Retinal pigment epithelial cell (primary cell): ENCODE measurements around the gene PTGER1.

Experiments used
- DNase-seq: peaks from one replicate; pipeline ENCODE4 v3.0.0-alpha.2; 2010; ENCODE audit warnings: low read depth
- H3K4me3 ChIP-seq: 2 replicates; pipeline ENCODE4 v1.5.1; 2011; ENCODE audit warnings: mild to moderate bottlenecking, low read length, control low read depth, moderate library complexity
- TF ChIP-seq, protein P1 (sequence below): conservative IDR thresholded peaks from 2 replicates; pipeline ENCODE4 v1.5.1; 2011; ENCODE audit warnings: low read depth, low read length, control low read depth, inconsistent platforms

Gene PTGER1

DNA sequence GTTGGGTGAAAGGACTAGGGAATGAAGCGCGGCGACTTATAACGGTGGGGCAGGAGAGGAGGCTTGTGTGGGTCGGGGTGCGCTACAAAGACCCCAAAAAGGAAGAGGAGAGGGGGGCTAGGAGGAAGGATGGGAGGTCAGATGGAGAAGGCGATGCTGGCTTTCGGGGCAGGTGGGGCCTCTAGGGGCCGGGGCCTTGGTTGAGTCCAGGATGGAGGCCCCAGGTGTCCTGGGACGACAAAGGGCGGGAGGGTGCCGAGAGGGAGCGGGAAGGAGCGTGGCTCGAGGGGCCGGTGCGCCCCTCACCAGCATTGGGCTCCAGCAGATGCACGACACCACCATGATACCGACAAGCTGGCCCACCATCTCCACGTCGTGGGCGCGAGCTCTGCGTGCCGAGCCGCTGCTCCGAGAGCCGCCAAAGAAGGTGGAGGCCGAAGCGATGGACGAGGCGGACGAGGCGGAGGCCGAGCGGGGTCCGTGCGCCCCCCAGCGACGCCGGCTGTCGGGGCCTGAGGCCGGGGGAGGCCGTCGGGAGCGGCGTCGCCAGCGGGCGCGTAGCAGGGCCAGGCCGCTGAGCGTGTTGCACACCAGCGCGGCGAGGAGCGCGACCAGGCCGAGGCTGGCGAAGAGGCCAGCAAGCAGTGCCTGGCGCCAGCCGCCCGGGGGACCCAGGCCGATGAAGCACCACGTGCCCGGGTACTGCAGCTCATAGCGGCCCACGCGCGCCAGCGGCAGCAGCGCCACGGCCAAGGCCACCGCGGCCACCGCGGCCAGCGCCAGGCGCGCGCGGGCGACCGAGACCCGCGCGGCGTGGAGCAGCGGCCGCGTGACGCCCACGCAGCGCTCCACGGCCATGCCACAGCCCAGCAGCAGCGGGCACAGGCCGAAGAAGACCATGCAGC lies 1.8 kb downstream of the PTGER1 start:
- DNase-seq, result no peak
- TF ChIP-seq, protein P1, sequence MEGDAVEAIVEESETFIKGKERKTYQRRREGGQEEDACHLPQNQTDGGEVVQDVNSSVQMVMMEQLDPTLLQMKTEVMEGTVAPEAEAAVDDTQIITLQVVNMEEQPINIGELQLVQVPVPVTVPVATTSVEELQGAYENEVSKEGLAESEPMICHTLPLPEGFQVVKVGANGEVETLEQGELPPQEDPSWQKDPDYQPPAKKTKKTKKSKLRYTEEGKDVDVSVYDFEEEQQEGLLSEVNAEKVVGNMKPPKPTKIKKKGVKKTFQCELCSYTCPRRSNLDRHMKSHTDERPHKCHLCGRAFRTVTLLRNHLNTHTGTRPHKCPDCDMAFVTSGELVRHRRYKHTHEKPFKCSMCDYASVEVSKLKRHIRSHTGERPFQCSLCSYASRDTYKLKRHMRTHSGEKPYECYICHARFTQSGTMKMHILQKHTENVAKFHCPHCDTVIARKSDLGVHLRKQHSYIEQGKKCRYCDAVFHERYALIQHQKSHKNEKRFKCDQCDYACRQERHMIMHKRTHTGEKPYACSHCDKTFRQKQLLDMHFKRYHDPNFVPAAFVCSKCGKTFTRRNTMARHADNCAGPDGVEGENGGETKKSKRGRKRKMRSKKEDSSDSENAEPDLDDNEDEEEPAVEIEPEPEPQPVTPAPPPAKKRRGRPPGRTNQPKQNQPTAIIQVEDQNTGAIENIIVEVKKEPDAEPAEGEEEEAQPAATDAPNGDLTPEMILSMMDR, result no peak
- no peak overlapping the region for H3K4me3 ChIP-seq

DNA sequence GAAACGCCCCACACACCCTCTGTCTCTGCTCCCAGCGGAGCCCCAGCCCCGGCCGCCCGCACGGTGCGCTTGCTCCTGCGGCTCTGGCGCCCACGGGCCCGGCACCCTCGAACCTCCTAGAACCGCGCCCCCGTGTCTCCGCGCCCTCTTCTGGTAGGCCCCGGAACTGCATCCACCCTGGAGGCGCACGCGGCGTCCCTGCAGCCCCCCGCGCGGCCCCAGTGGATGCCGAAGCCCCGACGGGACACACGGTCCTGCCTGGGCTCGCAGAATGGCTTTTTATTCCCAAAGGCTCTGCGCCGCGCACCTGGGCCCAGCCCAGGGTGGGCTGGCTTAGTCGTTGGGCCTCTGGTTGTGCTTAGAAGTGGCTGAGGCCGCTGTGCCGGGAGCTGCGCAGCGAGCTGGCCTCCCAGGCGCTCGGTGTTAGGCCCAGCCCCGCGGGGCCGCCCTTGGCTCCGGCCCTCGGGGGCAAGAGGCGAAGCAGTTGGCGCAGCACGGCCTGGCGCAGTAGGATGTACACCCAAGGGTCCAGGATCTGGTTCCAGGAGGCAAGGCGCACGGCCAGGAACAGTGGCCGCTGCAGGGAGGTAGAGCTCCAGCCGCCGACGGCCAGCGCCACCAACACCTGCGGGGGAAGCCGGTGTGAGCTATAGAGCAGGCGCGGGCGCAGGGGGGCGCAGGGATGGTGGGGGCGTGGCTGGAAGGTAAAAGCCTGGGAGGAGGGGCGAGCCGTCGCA lies 2.8 kb downstream of the PTGER1 start:
- DNase-seq, result no peak
- H3K4me3 ChIP-seq, result no peak overlapping the region
- TF ChIP-seq, protein P1, result peak; percentile 83

DNA sequence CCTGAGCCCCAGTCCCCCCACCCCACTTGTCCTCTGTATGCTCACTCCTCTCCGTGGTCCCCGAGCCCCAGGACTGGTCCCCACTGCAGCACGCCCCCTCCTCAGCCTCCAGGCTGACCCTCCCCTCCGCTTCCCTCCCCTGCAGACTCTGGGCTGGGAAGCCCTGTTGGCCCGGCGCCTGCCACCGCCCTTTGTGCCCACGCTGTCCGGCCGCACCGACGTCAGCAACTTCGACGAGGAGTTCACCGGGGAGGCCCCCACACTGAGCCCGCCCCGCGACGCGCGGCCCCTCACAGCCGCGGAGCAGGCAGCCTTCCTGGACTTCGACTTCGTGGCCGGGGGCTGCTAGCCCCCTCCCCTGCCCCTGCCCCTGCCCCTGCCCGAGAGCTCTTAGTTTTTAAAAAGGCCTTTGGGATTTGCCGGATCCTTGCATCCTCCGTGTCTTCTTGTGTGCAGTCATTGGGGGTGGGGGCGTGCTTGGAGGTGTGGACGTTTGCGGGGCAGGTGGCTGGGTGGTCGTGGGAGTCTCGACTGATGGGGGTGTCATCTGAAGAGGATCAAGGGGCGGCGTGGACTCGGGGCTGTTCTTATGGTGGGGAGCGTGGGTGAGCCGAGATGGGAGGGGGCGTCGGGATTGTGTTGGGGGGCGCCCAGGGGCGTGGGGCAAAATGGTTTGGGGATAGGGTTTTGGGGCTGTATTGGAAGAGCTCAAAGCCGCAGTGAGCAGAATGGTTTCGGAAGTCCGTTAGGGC lies 3.5 kb downstream of the PTGER1 start:
- H3K4me3 ChIP-seq, result no peak overlapping the region
- no peak for DNase-seq
- TF ChIP-seq, protein P1, result no peak

DNA sequence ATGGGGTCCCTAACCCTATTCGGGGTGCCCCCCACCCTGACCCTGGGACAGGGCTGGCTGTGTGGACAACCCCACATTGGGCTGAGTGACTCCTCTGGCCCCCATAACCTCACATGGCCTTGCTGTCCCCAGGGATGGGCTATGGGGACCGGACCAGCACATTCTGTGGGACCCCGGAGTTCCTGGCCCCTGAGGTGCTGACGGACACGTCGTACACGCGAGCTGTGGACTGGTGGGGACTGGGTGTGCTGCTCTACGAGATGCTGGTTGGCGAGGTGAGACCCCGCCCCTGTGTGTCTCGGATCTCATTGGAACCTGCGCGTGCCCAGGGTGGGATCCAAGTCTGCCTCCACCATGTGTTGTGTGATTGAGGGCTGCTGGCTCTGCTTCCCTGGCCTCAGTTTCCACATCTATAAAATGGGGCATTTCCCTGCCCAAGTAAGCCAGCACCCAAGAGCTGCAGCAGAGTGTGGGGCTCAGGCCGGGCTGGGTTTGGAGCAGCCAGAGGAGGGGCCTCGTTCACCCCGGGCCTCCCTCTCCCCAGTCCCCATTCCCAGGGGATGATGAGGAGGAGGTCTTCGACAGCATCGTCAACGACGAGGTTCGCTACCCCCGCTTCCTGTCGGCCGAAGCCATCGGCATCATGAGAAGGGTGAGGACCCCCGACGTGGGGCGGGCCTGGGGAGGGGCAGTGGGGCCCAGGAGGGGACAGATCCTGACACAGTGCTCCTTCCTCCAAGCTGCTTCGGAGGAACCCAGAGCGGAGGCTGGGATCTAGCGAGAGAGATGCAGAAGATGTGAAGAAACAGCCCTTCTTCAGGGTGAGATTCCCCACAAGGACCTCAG lies 4.9 kb downstream of the PTGER1 start:
- TF ChIP-seq, protein P1, result no peak
- DNase-seq, result no peak
- no peak overlapping the region for H3K4me3 ChIP-seq

DNA sequence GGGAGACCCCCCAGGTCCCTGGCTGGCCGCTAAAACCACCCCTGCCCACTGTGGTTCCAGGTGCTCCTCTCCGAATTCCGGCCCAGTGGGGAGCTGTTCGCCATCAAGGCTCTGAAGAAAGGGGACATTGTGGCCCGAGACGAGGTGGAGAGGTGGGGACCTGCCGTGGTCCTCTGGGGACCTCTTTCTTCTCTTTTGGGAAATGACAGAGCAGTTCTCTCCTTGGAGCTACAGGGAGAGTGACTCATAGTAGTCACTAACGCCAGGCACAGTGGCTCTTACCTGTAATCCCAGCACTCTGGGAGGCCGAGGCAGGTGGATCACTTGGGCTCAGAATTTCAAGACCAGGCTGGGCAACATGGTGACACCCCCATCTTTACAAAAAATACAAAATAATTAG lies 7.3 kb downstream of the PTGER1 start:
- TF ChIP-seq, protein P1, result no peak
- H3K4me3 ChIP-seq, result no peak overlapping the region
- no peak for DNase-seq

DNA sequence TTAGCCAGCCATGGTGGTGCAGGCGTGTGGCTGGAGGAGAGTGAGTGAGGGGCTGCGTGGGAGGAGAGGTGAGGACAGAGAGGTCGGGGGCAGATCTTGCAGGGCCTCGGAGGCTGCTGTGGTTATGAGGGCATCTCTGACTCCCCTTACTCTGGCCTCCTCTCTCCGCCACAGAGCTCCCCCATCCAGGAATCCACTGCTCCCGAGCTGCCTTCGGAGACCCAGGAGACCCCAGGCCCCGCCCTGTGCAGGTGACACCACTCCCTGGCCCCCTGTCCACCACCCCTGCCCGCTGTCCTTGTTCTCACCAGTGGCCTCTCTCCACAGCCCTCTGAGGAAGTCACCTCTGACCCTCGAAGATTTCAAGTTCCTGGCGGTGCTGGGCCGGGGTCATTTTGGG lies 7.8 kb downstream of the PTGER1 start:
- no peak for DNase-seq
- H3K4me3 ChIP-seq, result no peak overlapping the region
- TF ChIP-seq, protein P1, result no peak
